Central memory CD4-positive, alpha-beta T cell (primary cell): Measurements from ENCODE around the gene PRKCE.

Experiments
- DNase-seq: peaks from one replicate; pipeline ENCODE4 v3.0.0; 2022

The PRKCE gene

GRCh38 chr2:45729753-45730512 is 78.5 kb downstream of the PRKCE start:
- no peak for DNase-seq

GRCh38 chr2:45731141-45731540 is 79.7 kb downstream of the PRKCE start:
- DNase-seq: no peak

DNA sequence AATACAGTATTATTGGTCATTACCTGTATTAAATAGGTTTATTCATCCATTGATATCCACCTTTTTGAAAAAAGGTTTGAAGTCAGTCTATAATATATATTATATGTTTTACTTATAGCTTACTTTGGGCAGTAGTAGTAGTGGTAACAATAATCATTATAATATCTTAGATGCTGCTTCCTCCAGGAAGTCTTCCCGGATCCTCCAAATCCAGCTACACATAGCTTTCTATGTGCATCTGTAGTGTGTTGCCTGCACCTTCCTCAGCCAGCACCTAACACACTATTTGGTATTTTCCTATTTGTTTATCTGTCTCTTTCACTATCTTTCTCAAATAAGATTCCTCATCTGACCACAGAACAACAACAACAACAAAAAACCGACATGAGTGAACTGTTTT is 81.0 kb downstream of the PRKCE start:
- no peak for DNase-seq

DNA sequence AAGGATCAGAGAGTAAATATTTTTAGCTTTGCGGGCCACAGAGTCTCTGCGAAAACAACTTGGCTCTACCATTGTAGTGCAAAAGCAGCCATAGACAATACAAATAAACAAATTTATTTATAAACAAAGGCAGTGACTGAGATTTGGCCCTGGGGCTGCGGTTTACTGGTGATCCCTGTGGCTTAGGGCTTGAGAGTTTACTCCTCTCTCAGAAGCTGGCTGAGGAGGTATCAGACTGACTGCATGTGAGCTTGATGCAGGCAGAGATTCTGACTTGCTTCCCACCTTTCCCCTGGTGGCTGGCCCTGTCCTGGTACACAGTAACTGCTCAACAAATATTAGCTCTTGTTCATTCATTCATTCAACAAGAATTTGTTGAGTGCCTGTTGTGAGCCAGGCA is 81.5 kb downstream of the PRKCE start:
- DNase-seq: no peak

GRCh38 chr2:45734336-45734735 is 82.9 kb downstream of the PRKCE start:
- no peak for DNase-seq

DNA sequence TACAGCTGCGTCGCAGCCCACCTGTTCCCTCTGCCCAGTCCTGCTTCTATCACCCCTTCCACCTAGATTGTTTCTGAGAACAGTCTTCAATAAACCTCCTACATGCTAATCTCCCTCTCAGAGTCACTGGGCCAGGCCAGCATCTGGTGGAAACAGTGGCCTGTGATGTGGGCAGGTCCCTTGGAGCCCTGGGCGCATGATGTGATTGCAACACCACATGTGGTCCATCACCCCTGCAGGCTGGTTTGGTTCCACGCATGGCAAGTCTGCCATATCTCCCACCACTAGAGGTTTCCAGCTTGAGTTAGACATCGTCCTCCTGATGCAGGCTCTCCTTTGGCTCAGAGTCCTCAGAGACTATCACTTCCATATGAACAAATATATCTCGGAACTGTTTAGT is 83.5 kb downstream of the PRKCE start:
- no peak for DNase-seq

DNA sequence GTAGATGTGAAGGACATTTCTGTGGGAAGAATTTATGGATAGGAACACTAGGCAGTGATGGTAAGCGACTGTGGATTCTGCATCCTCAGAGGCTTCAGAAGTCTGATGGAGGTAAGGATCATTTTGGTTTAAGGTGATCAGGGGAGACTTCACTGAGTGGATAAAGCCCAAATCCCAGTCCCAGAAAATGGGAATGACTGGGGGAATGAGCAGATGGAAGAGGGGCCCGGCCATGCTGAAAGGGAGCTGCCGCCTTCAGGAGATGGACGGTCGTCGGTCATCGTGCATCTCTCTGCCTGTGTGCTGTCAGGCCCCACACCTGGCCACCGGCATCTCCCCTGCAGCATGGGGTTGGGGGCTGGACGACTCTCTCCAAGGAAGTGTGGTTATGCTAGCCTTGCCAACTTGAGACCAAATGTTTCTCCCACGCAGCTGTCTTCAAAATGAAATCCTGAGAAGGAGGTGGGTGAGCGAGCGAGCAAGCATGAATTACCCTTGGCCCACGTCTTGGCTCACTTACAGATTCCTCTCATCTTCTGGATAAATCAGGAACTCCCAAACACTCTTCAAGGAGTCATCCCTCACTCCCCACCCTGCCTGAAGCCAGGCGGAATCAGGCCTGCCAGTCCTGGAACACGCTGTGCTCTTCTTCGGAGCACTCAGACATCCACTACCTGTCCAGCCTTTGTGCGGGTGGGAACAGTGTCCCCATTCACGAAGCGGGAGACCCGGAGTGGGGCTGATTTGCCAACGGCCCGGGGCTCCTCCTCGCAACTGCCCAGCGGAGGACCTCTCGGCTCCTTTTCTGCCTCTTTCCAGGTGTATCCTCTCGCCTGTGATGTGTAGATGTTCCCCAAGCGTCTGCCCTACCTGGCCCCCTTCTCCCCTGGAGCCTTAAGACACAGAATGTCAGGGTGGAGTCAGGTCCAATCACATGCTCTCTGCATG is 85.6 kb downstream of the PRKCE start:
- no peak for DNase-seq

DNA sequence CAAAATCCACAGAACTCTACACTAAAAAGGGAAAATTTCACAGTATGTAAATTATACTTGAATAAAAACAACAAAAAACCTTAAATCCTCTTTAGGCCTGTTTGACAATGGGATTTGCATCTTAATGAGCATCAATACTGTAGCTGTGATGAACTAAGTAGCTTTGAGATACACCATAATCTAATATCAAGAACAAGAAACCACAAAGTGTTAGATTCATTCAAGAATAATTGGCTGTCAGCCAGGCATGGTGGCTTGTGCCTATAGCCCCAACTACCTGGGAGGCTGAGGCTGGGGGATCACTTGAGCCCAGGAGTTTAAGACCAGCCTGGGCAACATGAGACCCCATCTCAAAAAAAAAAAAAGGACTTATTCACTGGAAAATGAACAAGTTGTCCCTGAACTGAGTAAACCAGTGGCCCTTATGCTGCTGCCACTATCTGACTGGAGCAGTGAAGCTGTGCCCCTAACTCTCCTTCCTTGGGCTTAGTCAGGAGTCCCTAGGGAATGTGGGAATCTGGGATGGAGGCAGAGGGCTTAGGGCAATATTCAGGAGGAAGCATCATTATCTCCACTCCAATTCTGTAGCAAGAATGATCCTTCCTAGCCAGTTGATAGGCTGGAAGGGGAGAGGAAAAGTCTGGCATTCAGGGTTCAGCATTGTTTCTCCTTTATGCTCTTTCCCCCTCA is 88.5 kb downstream of the PRKCE start:
- no peak for DNase-seq

DNA sequence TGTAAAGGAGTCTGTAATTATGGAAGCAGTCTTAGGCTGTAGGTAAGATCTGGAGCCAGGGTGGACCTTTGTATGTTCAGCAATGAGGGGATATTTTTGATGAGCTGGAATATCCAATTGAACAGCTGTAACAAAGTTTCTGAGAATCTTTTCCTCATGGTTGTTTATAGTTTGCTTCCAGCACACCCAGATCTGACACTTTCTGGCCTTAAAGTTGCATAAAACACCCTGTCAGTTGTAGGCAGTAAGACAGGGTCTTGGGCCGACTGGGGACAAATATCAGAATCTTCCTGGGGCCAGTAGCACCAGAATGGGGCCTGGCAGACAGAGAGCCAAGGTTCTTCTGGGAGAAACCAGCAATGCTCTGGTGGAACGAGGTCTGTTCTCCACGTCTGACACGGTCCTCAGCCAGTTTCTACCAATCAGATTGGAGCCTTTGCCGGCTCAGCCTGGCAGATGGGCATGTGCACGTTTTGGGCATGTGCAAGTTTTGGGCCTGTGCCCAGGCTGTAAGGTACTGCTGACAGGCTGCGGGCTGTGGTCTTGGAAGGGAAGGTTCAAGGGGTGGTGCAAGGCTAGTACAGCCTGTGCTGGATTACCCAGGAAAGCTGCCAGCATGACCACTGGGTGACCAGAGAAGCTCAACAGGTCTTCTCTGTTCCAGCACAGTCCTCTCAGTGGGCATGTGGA is 89.8 kb downstream of the PRKCE start:
- no peak for DNase-seq

- no peak for DNase-seq
These were observed 92.3 kb downstream of the PRKCE start for GRCh38 chr2:45743531-45744396.

DNA sequence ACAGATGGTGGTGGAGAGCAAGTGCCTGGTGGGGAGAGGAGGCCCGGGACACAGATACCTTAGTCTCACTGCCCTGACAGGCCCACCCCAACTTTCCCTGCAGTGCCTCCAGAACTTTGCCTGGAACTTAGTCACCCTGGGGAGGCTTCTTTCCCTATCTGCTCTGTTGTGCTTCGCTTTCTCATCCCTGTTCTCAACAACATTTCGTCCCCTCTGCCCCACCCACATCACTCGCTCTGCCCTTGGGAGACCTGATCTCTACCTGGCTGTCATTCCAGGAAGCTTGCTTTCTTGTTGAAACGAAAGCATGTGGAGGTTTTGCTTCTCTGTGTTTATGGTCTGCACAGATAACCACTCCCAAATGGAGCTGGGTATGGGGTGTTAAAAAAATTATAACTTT is 93.8 kb downstream of the PRKCE start:
- DNase-seq: no peak

GRCh38 chr2:45746888-45747287 is 95.4 kb downstream of the PRKCE start:
- no peak for DNase-seq

DNA sequence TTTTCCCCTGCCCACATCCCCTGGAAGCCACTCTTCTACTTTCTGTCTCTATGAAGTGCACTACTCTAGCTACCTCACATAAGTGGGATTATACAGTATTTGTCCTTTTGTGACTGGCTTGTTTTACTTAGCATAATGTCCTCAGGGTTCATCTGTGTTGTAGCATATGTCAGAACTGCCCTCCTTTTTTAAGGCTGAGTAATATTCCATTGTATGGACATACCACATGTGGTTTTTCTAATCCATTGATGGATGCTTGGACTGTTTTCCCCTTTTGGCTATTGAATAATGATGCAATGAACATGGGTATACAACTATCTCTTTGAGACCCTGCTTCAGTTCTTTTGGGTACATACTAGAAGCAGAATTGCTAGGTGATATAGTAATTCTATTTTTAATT is 95.9 kb downstream of the PRKCE start:
- DNase-seq: no peak

- no peak for DNase-seq
These were observed 96.8 kb downstream of the PRKCE start for GRCh38 chr2:45748239-45748638.

DNA sequence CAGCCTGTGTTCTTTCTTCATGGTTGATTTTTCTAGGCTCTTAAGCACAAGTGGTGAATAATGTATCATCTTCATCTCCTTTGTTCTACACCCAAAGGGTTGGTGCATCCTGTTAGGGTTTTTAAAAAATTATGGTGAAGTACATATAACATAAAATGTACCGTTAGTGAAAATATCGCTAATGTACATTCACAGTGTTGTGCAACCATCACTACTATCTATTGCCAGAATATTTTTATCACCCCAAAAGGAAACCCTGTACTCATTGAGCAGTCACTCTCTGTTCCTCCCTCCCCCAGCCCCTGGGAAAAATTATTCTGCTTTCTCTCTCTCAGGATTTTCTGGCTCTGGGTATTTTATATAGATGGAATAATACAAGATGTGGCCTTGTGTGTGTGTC is 98.5 kb downstream of the PRKCE start:
- DNase-seq: no peak

- DNase-seq: no peak
These were observed 99.0 kb downstream of the PRKCE start for GRCh38 chr2:45750484-45750883.

GRCh38 chr2:45753381-45753780 is 101.9 kb downstream of the PRKCE start:
- DNase-seq: no peak

DNA sequence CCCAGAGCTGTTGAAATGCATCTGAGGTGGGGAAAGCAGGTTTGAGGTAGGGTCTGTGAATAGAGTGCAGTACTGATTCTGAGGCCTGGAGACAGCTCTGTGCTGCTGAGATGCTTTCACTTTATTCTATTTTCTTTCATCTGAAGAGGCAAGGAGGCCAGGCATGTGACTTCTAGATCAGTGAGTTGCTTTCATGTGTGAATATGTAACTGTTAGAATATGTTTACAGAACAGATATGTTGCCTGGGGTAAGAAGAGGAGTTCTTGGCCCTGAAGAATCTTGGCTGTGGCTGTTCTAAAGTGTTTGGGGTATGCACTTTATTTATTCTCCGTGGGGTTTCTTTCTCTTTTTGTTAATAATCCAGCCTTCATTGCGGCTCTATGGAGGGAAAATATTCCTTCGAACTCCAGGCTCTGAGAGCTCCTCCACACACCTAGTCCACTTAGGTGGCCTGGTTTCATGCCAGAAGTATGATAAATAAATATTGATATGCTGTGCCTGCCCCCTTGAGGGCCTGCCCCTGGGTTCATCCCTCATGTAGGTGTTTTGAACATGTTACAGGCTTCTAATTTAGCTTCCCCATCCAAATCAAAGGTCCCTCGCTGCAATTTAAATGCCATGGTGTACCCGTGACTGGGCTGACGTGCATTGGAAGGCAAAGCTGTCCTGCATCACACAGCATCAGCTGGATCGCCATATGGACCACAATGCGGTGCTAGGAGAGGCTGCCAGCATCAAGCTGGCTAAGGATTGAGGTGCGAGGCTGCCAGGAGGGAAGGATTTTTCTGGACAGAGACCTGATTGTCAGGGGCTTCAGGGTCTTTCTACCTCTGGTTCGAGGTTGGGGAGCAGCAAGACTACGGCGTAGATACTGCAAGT is 102.9 kb downstream of the PRKCE start:
- no peak for DNase-seq

DNA sequence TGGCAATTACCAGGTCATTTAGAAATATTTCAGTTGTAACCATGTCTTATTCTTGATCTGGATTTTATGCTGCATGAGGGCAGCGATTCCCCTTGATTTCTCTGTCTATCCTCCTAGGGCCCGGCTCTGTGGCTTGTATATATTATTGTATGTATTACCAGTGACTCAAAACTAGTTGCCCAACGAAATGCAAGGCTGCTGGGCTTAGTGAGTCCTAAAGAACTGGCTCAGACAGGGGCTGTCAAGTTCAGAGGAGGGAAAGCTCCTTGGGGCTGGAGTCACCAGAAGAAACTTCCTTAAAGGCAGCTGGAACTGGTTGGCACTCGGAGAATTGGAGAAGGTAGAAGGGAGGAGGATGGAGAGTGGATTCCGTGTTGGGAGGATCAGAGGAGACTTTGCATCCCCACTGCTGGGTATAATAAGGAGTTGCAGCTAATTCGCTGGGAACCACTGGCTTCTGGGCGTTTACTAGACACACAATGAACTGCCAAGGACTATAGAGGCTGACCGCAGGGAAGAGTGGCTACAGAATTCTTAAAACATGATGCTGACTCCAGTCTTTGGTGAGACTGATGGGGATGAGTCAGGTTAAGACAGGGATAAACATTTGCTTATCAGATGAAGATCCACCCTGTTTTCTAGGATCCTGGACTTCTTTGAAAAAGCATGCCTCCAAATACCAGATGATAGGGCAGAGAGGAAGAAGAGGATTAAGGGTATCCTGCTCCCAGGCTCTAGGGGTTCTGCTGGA is 104.3 kb downstream of the PRKCE start:
- DNase-seq: no peak

DNA sequence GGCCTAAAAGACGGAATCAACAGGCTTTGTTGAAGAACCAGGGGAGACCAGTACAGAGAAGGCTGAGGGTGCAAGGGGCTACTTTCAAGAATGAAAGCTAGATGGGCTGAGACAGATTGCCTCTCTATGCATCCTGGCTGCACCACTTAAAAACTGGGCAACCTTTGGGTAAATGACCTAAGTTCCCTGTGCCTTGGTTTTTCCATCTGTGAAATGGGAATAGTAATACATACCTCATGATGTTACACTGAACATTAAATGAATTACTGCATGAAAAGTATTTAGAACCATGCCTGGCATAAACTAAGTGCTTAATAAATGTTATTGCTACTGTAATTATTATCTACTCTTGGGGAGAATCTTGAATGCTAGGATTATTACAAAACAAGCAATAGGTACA is 106.5 kb downstream of the PRKCE start:
- DNase-seq: no peak
